Measurements from ENCODE around the gene PATL2.
"Not testable (repeated sequence)": the region's sequence is repeated elsewhere in the genome, so short reads cannot be mapped to it uniquely, and the experiment has no call there.

Gene PATL2

GRCh38 chr15:44718927-44719292 lies 7.8 kb upstream of the PATL2 start:
- no peak for DNase-seq

GRCh38 chr15:44718180-44718926 lies 7.2 kb upstream of the PATL2 start:
- no peak for DNase-seq

GRCh38 chr15:44716983-44717602 lies 6.0 kb upstream of the PATL2 start:
- DNase-seq: no peak

- no peak for DNase-seq
Measured at GRCh38 chr15:44715797-44716334, 4.7 kb upstream of the PATL2 start.

GRCh38 chr15:44715142-44715796 lies 4.1 kb upstream of the PATL2 start:
- no peak for DNase-seq

- DNase-seq: peak; percentile 34
Measured at GRCh38 chr15:44713006-44713966, 2.2 kb upstream of the PATL2 start.

GRCh38 chr15:44712346-44713005 lies 1.4 kb upstream of the PATL2 start:
- DNase-seq: peak; percentile 82

DNA sequence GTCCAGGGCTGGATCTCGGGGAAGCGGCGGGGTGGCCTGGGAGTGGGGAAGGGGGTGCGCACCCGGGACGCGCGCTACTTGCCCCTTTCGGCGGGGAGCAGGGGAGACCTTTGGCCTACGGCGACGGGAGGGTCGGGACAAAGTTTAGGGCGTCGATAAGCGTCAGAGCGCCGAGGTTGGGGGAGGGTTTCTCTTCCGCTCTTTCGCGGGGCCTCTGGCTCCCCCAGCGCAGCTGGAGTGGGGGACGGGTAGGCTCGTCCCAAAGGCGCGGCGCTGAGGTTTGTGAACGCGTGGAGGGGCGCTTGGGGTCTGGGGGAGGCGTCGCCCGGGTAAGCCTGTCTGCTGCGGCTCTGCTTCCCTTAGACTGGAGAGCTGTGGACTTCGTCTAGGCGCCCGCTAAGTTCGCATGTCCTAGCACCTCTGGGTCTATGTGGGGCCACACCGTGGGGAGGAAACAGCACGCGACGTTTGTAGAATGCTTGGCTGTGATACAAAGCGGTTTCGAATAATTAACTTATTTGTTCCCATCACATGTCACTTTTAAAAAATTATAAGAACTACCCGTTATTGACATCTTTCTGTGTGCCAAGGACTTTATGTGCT lies 721 bp upstream of the PATL2 start:
- peak; percentile 30 for DNase-seq

- DNase-seq: peak; percentile 20
Measured at GRCh38 chr15:44710236-44711095, 657 bp downstream of the PATL2 start.

DNA sequence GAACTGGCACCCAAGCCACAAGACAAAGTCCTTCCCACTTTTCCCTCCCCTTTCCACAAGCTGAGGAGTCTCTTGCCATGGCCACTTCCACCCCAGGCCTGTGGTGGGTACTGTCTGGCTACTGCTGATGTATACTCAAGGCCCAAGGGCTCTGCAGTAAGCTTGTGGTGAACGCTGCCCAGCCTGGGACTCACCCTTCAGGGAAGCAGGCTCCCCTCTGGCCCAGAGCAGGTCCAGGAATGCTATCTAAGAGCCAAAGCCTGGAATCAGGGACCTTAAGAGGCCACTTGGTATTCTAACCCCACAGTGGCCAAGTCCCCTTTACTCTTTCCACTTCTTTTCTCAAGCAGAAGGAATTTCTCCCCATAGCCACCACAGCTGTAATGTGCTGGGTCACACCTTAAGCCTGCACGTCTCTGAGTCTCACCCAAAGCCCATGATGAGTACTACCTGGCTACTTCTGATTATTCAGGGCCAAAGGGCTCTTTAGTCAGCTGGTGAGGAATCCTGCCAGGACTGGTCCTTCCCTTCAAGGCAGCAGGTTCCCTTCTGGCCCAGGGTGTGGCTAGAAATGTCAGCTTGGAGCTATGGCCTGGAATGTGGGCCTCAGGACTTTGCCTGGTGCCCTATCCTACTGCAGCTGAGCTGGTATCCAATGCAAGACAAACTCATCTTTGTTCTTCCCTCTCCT lies 4.0 kb downstream of the PATL2 start:
- no peak for DNase-seq

GRCh38 chr15:44706401-44706800 lies 4.7 kb downstream of the PATL2 start:
- DNase-seq: no peak

DNA sequence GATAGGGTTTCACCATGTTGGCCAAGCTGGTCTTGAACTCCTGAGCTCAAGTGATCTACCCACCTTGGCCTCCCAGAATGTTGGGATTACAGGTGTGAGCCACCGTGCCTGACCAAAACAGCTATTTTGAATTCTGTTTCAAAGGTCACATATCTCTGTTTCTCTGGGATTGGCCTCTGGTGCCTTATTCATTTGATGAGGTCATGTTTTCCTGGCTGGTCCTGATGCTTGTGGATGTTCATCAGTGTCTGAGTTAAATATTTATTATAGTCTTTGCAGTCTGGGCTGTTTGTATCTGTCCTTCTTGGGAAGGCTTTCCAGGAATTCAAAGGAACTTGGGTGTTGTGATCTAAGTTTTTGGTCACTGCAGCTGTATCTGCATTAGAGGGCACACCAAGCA lies 5.1 kb downstream of the PATL2 start:
- no peak for DNase-seq

GRCh38 chr15:44700676-44701075 lies 10.4 kb downstream of the PATL2 start:
- DNase-seq: not testable (repeated sequence)

GRCh38 chr15:44698641-44699040 lies 12.5 kb downstream of the PATL2 start:
- no peak for DNase-seq

- DNase-seq: no peak
Measured at GRCh38 chr15:44697014-44697413, 14.1 kb downstream of the PATL2 start.

DNA sequence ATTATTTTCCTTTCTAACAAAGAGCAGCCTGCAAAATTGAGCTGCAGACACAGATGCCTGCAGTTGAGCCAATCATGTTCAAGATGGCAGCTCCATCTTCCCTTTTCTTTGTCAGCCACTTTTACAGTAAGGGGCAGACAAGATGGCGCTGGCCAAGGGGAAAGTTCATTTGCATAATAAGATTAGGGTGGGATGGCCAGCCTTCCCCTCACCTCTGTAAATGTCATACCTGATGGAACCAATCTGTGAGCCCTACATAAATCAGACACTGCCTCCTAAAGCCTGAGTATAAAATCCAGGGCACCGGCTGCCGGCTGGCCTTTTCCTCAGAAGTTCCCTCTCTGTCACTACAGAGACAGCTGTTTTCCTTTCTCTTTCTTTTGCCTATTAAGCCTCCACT lies 15.8 kb downstream of the PATL2 start:
- no peak for DNase-seq

- peak; percentile 14 for DNase-seq
Measured at GRCh38 chr15:44694416-44694815, 16.7 kb downstream of the PATL2 start.

- DNase-seq: no peak
Measured at GRCh38 chr15:44692659-44693058, 18.5 kb downstream of the PATL2 start.

GRCh38 chr15:44690245-44690644 lies 20.9 kb downstream of the PATL2 start:
- not testable (repeated sequence) for DNase-seq

- DNase-seq: not testable (repeated sequence)
Measured at GRCh38 chr15:44689318-44689717, 21.8 kb downstream of the PATL2 start.

Data from fibroblast of skin of right quadriceps (primary cell).